SK-N-SH (cell line): ENCODE measurements around the gene PRKG1. TPM values are rescaled to one million over a fixed set of nuclear protein-coding genes. Genes with fewer than 3 reads are reported as not detected.

Experiments
- CTCF ChIA-PET: fragments of 300-600, 350-600 bp; formaldehyde crosslinking; extraction: SDS; loops from one replicate; lab custom pipeline; 2021; lab: Yijun Ruan, JAX
- POLR2A ChIA-PET: fragments of 350-600 bp; sonication (Branson Sonifier 250); formaldehyde crosslinking; extraction: SDS; loops from one replicate; lab custom pipeline; 2020; ENCODE audit warnings: antibody characterized with exemption, inconsistent platforms; lab: Yijun Ruan, JAX
- DNase-seq: peaks from one replicate; pipeline ENCODE4 v3.0.0; 2012
- H2AFZ ChIP-seq: fragments of 200-600 bp; sonication (generic); 2 replicates; pipeline ENCODE4 v1.8.1; 2016; ENCODE audit warnings: antibody characterized with exemption, mild to moderate bottlenecking, low read depth
- H3F3A ChIP-seq: fragments of 200-600 bp; sonication (generic); replicated peaks from 2 replicates; pipeline ENCODE3; 2016; ENCODE audit warnings: antibody characterized with exemption, mild to moderate bottlenecking; ENCODE audit not compliant: insufficient read depth
- H3K27ac ChIP-seq, 2 experiments: fragments of 200-500 bp in 1 of 2; fragments of 200-600 bp in 1 of 2; sonication (Bioruptor generic) in 1 of 2; sonication (generic), shearing (Covaris generic) in 1 of 2; 2 replicates each; pipeline versions ENCODE4 v1.5.1 to v1.6.1; 2014 to 2016; ENCODE audit warnings: low read depth in 2 of 2, inconsistent platforms in 1 of 2, low read length in 1 of 2, mild to moderate bottlenecking in 1 of 2, mixed read lengths in 1 of 2
- H3K27me3 ChIP-seq: fragments of 200-600 bp; sonication (generic), shearing (Covaris generic); 2 replicates; pipeline ENCODE4 v1.6.1; 2016; ENCODE audit warnings: mixed run types; ENCODE audit not compliant: insufficient read depth
- H3K36me3 ChIP-seq, 2 experiments: fragments of 200-500 bp in 1 of 2; fragments of 200-600 bp in 1 of 2; sonication (Bioruptor generic) in 1 of 2; sonication (generic) in 1 of 2; replicated peaks in 1 of 2; 2 replicates each; pipeline versions ENCODE3 to v1.5.1; 2014 to 2016; ENCODE audit warnings: low read length in 1 of 2, mild to moderate bottlenecking in 1 of 2; ENCODE audit not compliant: insufficient read depth in 2 of 2, control insufficient read depth in 1 of 2
- H3K4me1 ChIP-seq, 2 experiments: fragments of 200-500 bp in 1 of 2; fragments of 200-600 bp in 1 of 2; sonication (Bioruptor generic) in 1 of 2; sonication (generic), shearing (Covaris generic) in 1 of 2; 2 replicates each; pipeline versions ENCODE4 v1.5.1 to v1.6.1; 2014 to 2016; ENCODE audit warnings: low read depth in 1 of 2, low read length in 1 of 2, mixed run types in 1 of 2; ENCODE audit not compliant: insufficient read depth in 2 of 2, control insufficient read depth in 1 of 2
- H3K4me2 ChIP-seq: fragments of 200-600 bp; sonication (generic), shearing (Covaris generic); 2 replicates; pipeline ENCODE4 v1.6.1; 2017; ENCODE audit warnings: mixed run types
- H3K4me3 ChIP-seq, 2 experiments: fragments of 200-500 bp in 1 of 2; fragments of 200-600 bp in 1 of 2; sonication (Bioruptor generic) in 1 of 2; sonication (generic), shearing (Covaris generic) in 1 of 2; 2 replicates each; pipeline versions ENCODE4 v1.5.1 to v1.8.1; 2014 to 2016; ENCODE audit warnings: low read depth in 2 of 2, inconsistent platforms in 1 of 2, low read length in 1 of 2, mild to moderate bottlenecking in 1 of 2, mixed read lengths in 1 of 2, moderate library complexity in 1 of 2
- H3K79me2 ChIP-seq: fragments of 200-600 bp; sonication (generic); 2 replicates; pipeline ENCODE4 v1.8.1; 2017; ENCODE audit warnings: mild to moderate bottlenecking; ENCODE audit not compliant: insufficient read depth
- H3K9ac ChIP-seq: fragments of 200-600 bp; sonication (generic); 2 replicates; pipeline ENCODE4 v1.6.1; 2017; ENCODE audit warnings: mixed run types
- H3K9me2 ChIP-seq: fragments of 200-600 bp; sonication (generic); 2 replicates; pipeline ENCODE4 v1.6.1; 2017; ENCODE audit warnings: mixed run types
- H3K9me3 ChIP-seq: fragments of 200-600 bp; sonication (generic); 2 replicates; pipeline ENCODE4 v1.6.1; 2017; ENCODE audit warnings: mixed run types, mild to moderate bottlenecking, moderate library complexity
- H4K20me1 ChIP-seq: fragments of 200-600 bp; sonication (generic); 2 replicates; pipeline ENCODE4 v1.6.1; 2017; ENCODE audit warnings: mild to moderate bottlenecking, mixed run types; ENCODE audit not compliant: insufficient read depth
- EZH2phosphoT487 ChIP-seq: fragments of 200-600 bp; sonication (generic); IDR thresholded peaks from 2 replicates; pipeline ENCODE4 v1.6.1; 2017; ENCODE audit warnings: low read depth, mixed run types, mild to moderate bottlenecking, antibody characterized with exemption, moderate library complexity, borderline replicate concordance
- GABPA ChIP-seq: IDR thresholded peaks from 2 replicates; pipeline ENCODE4 v1.4.0; 2012; ENCODE audit warnings: low read depth, mild to moderate bottlenecking
- JUND ChIP-seq: IDR thresholded peaks from 2 replicates; pipeline ENCODE4 v1.4.0; 2012
- NRF1 ChIP-seq: IDR thresholded peaks from 2 replicates; pipeline ENCODE4 v1.6.1; 2012; ENCODE audit warnings: low read depth, mild to moderate bottlenecking, low read length
- RCOR1 ChIP-seq: fragments of 150-350 bp; IDR thresholded peaks from 2 replicates; pipeline ENCODE4 v1.6.1; 2017; ENCODE audit warnings: antibody characterized with exemption, low read length
- RFX5 ChIP-seq: IDR thresholded peaks from 2 replicates; pipeline ENCODE4 v1.6.1; 2012; ENCODE audit warnings: mild to moderate bottlenecking, improper control_type of control experiment, low read length
- TAF1 ChIP-seq: IDR thresholded peaks from 2 replicates; pipeline ENCODE4 v1.6.1; 2012; ENCODE audit warnings: low read depth, mild to moderate bottlenecking, low read length, moderate library complexity, borderline replicate concordance
- TCF12 ChIP-seq: IDR thresholded peaks from 2 replicates; pipeline ENCODE4 v1.4.0; 2012
- WGBS: methylation state at CpG from one replicate; pipeline ENCODE4 v1.1.6; 2017; ENCODE audit warnings: low lambda C conversion rate; 5-methylcytosine and 5-hydroxymethylcytosine counted together
- polyA plus RNA-seq, 3 experiments: library from polyadenylated mRNA; depleted of rRNA; stranded (reverse); fragments of >200 nt; gene quantifications; 2 replicates each; pipeline ENCODE4 v1.2.3, GENCODE V29; 2012
- TF ChIP-seq, protein P1 (sequence below): IDR thresholded peaks from 2 replicates; pipeline ENCODE4; 2012
- TF ChIP-seq, protein P2 (sequence below): IDR thresholded peaks from 2 replicates; pipeline ENCODE4 v1.6.1; 2012; ENCODE audit warnings: mild to moderate bottlenecking, low read depth, low read length, moderate library complexity
- TF ChIP-seq, protein P3 (sequence below): IDR thresholded peaks from 2 replicates; pipeline ENCODE4 v1.4.0; 2012; ENCODE audit warnings: low read depth, borderline replicate concordance
- TF ChIP-seq, protein P4 (sequence below): fragments of 150-350 bp; IDR thresholded peaks from 2 replicates; pipeline ENCODE4 v1.6.1; 2016; ENCODE audit warnings: mild to moderate bottlenecking, low read depth, low read length

PRKG1 gene
- polyA plus RNA-seq, 1 of the 3 experiments (the other 2 are of a cell fraction): 4.1 TPM

DNA sequence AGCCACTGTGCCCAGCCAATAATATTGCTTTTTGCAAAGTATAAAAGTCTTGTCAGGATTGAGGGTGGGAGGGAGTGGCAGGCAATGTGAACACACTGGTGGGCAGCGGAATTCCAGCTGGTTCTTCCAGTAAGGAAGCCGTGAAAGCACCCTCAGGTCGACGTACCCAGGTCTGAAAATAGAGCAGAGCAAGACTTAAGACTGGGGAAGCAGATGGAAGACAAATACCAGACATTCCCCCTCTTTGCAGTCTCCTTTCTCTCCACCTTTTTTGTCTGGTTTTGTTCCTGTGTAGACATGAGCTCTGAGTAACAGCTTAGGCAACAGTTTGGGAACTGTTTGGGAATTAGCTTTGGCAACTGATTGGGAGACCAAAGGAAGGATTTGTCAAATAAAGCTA is 642.7 kb downstream of the PRKG1 start:
- Histone ChIP-seq H3F3A (peaks cover 4% of the 10 kb centered on the region), H4K20me1 (no peaks in the 10 kb centered on the region), H3K9me2 (no peaks in the 10 kb centered on the region), H3K27me3 (no peaks in the 10 kb centered on the region), H3K27ac (no peak overlapping the region), H3K9me3 (no peaks in the 10 kb centered on the region), H3K4me3 (no peak overlapping the region), H2AFZ (no peak overlapping the region), H3K4me1 (no peaks in the 10 kb centered on the region), H3K9ac (no peak overlapping the region), H3K79me2 (no peaks in the 10 kb centered on the region), H3K4me2 (no peak overlapping the region), H3K36me3 (no peaks in the 10 kb centered on the region)
- no peak for DNase-seq
- ChIA-PET POLR2A (no interaction called here), CTCF (no interaction called here)
- 71% methylated on average over 4 of the region's 4 CpGs for WGBS
- TF ChIP-seq, protein P1, sequence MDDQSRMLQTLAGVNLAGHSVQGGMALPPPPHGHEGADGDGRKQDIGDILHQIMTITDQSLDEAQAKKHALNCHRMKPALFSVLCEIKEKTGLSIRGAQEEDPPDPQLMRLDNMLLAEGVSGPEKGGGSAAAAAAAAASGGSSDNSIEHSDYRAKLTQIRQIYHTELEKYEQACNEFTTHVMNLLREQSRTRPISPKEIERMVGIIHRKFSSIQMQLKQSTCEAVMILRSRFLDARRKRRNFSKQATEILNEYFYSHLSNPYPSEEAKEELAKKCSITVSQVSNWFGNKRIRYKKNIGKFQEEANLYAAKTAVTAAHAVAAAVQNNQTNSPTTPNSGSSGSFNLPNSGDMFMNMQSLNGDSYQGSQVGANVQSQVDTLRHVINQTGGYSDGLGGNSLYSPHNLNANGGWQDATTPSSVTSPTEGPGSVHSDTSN: no peak

DNA sequence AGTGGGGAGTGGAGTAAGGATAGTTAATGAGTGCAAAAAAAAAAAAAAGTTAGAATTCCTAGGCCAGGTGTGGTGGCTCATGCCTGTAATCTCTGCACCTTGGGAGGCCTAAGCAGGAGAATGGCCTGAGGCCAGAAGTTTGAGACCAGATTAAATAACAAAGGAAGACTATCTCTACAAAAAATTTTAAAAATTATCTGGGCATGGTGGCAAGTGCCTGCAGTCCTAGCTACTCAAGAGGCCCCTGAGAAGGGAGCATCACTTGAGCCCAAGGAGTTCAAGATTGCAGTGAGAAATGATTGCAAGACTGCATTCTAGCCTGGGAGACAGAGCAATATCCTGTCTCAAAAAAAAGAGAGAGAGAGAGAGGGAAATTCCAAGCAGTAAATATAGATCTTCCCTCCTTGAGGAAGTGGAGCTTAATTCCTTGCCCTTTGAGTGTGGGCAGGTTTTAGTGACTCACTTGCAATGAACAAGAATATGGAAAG is 644.6 kb downstream of the PRKG1 start:
- CTCF ChIA-PET: no interaction called here
- H3K9me3 ChIP-seq: no peaks in the 10 kb centered on the region
- no peaks in the 10 kb centered on the region for H3K36me3 ChIP-seq
- H3K79me2 ChIP-seq: no peaks in the 10 kb centered on the region
- H3K9me2 ChIP-seq: no peaks in the 10 kb centered on the region
- peaks cover 7% of the 10 kb centered on the region for H3F3A ChIP-seq
- TF ChIP-seq, protein P2, sequence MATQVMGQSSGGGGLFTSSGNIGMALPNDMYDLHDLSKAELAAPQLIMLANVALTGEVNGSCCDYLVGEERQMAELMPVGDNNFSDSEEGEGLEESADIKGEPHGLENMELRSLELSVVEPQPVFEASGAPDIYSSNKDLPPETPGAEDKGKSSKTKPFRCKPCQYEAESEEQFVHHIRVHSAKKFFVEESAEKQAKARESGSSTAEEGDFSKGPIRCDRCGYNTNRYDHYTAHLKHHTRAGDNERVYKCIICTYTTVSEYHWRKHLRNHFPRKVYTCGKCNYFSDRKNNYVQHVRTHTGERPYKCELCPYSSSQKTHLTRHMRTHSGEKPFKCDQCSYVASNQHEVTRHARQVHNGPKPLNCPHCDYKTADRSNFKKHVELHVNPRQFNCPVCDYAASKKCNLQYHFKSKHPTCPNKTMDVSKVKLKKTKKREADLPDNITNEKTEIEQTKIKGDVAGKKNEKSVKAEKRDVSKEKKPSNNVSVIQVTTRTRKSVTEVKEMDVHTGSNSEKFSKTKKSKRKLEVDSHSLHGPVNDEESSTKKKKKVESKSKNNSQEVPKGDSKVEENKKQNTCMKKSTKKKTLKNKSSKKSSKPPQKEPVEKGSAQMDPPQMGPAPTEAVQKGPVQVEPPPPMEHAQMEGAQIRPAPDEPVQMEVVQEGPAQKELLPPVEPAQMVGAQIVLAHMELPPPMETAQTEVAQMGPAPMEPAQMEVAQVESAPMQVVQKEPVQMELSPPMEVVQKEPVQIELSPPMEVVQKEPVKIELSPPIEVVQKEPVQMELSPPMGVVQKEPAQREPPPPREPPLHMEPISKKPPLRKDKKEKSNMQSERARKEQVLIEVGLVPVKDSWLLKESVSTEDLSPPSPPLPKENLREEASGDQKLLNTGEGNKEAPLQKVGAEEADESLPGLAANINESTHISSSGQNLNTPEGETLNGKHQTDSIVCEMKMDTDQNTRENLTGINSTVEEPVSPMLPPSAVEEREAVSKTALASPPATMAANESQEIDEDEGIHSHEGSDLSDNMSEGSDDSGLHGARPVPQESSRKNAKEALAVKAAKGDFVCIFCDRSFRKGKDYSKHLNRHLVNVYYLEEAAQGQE: no peak
- TF ChIP-seq EZH2phosphoT487 (no peak), JUND (no peak)
- H3K9ac ChIP-seq: no peak overlapping the region
- H3K4me3 ChIP-seq: no peak overlapping the region
- POLR2A ChIA-PET: no interaction called here
- no peaks in the 10 kb centered on the region for H3K4me1 ChIP-seq
- H3K27me3 ChIP-seq: no peaks in the 10 kb centered on the region
- DNase-seq: no peak
- no peak overlapping the region for H3K27ac ChIP-seq
- no peaks in the 10 kb centered on the region for H4K20me1 ChIP-seq
- H2AFZ ChIP-seq: no peak overlapping the region
- no peak overlapping the region for H3K4me2 ChIP-seq

DNA sequence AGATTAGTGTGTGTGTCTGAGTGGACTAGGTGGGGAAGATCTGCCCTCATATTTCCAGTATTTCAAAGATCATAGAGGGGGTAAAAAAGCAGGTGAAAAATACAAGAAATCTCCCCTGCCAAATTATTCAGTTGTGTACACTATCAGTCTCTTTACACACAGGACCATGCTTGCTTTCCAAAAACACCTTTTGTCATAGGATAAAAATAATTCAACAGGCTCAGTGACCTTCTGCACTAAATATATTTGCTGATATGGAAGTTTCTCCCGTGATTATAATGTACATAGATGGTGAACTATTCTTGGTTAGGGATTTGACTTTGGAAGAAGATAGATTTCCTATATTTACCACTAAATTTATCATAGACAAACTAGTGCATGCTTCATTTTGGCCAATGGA is 649.8 kb downstream of the PRKG1 start:
- Histone ChIP-seq H3K79me2 (no peaks in the 10 kb centered on the region), H3K36me3 (no peaks in the 10 kb centered on the region), H3K9me2 (no peaks in the 10 kb centered on the region), H3K4me3 (no peak overlapping the region), H3K27ac (no peak overlapping the region), H3K4me1 (no peaks in the 10 kb centered on the region), H4K20me1 (no peaks in the 10 kb centered on the region), H2AFZ (no peak overlapping the region), H3K4me2 (no peak overlapping the region), H3K9me3 (no peaks in the 10 kb centered on the region), H3K27me3 (no peaks in the 10 kb centered on the region), H3F3A (peaks cover 3% of the 10 kb centered on the region), H3K9ac (no peak overlapping the region)
- ChIA-PET POLR2A (no interaction called here), CTCF (no interaction called here)
- DNase-seq: no peak
- 77% methylated on average over 1 of the region's 1 CpG for WGBS
- TF ChIP-seq, protein P3, sequence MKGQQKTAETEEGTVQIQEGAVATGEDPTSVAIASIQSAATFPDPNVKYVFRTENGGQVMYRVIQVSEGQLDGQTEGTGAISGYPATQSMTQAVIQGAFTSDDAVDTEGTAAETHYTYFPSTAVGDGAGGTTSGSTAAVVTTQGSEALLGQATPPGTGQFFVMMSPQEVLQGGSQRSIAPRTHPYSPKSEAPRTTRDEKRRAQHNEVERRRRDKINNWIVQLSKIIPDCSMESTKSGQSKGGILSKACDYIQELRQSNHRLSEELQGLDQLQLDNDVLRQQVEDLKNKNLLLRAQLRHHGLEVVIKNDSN: no peak
- TF ChIP-seq TCF12 (no peak), RCOR1 (no peak), RFX5 (no peak), GABPA (no peak), NRF1 (no peak), TAF1 (no peak)
- TF ChIP-seq, protein P4, sequence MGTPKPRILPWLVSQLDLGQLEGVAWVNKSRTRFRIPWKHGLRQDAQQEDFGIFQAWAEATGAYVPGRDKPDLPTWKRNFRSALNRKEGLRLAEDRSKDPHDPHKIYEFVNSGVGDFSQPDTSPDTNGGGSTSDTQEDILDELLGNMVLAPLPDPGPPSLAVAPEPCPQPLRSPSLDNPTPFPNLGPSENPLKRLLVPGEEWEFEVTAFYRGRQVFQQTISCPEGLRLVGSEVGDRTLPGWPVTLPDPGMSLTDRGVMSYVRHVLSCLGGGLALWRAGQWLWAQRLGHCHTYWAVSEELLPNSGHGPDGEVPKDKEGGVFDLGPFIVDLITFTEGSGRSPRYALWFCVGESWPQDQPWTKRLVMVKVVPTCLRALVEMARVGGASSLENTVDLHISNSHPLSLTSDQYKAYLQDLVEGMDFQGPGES: no peak
